Osteocyte (in vitro differentiated cells): ENCODE measurements around the gene MTMR12. TPM values are rescaled to one million over a fixed set of nuclear protein-coding genes. Genes with fewer than 3 reads are reported as not detected.
"Not testable (repeated sequence)": the region's sequence is repeated elsewhere in the genome, so short reads cannot be mapped to it uniquely, and the experiment has no call there.

ENCODE experiments used
- DNase-seq: peaks from one replicate; pipeline ENCODE4 v3.0.0; 2021; ENCODE audit warnings: mixed read lengths; ENCODE audit not compliant: unreplicated experiment; ENCODE audit errors: extremely low spot score
- H3K27ac Mint-ChIP-seq: one replicate; pipeline ENCODE4 v1.8.0; 2021; ENCODE audit warnings: mild to moderate bottlenecking, mixed read lengths; ENCODE audit not compliant: unreplicated experiment
- H3K27me3 Mint-ChIP-seq: one replicate; pipeline ENCODE4 v1.8.0; 2021; ENCODE audit warnings: mixed read lengths; ENCODE audit not compliant: unreplicated experiment
- H3K36me3 Mint-ChIP-seq: one replicate; pipeline ENCODE4 v1.8.0; 2021; ENCODE audit warnings: mixed read lengths; ENCODE audit not compliant: unreplicated experiment
- H3K4me1 Mint-ChIP-seq: one replicate; pipeline ENCODE4 v1.8.0; 2021; ENCODE audit warnings: mixed read lengths; ENCODE audit not compliant: unreplicated experiment
- H3K4me3 Mint-ChIP-seq: one replicate; pipeline ENCODE4 v1.8.0; 2021; ENCODE audit warnings: mild to moderate bottlenecking, moderate library complexity, mixed read lengths; ENCODE audit not compliant: unreplicated experiment
- H3K9me3 Mint-ChIP-seq: one replicate; pipeline ENCODE4 v1.8.0; 2021; ENCODE audit warnings: mixed read lengths; ENCODE audit not compliant: unreplicated experiment
- CTCF ChIP-seq: fragments of 200-600 bp; sonication (generic); IDR thresholded peaks from 2 replicates; pipeline ENCODE4 v1.5.0; 2021; ENCODE audit warnings: antibody characterized with exemption, mild to moderate bottlenecking, moderate library complexity
- total RNA-seq: library from RNA; stranded (reverse); gene quantifications from 2 replicates; pipeline ENCODE4 v1.2.1, GENCODE V29; 2021

MTMR12 gene
- total RNA-seq, 1 donor from 2014 or later: 23.4 TPM

GRCh38 chr5:32283539-32284377 lies 29.0 kb downstream of the MTMR12 start:
- Mint-ChIP-seq H3K36me3 (peaks cover 6% of the 10 kb centered on the region), H3K27ac (no peak overlapping the region), H3K4me3 (no peak overlapping the region), H3K9me3 (peaks cover 6% of the 10 kb centered on the region), H3K27me3 (no peaks in the 10 kb centered on the region), H3K4me1 (peaks cover 3% of the 10 kb centered on the region)
- DNase-seq: no peak
- no peak for TF ChIP-seq CTCF

GRCh38 chr5:32283061-32283460 lies 29.7 kb downstream of the MTMR12 start:
- DNase-seq: no peak
- Mint-ChIP-seq H3K9me3 (no peaks in the 10 kb centered on the region), H3K4me3 (no peak overlapping the region), H3K36me3 (peaks cover 6% of the 10 kb centered on the region), H3K27me3 (no peaks in the 10 kb centered on the region), H3K27ac (no peak overlapping the region), H3K4me1 (peaks cover 10% of the 10 kb centered on the region)
- TF ChIP-seq CTCF: no peak

GRCh38 chr5:32282633-32283032 lies 30.1 kb downstream of the MTMR12 start:
- TF ChIP-seq CTCF: no peak
- H3K27ac Mint-ChIP-seq: no peak overlapping the region
- H3K4me3 Mint-ChIP-seq: no peak overlapping the region
- H3K9me3 Mint-ChIP-seq: no peaks in the 10 kb centered on the region
- peaks cover 14% of the 10 kb centered on the region for H3K4me1 Mint-ChIP-seq
- H3K36me3 Mint-ChIP-seq: peaks cover 6% of the 10 kb centered on the region
- no peak for DNase-seq
- no peaks in the 10 kb centered on the region for H3K27me3 Mint-ChIP-seq

GRCh38 chr5:32281378-32282133 lies 31.2 kb downstream of the MTMR12 start:
- H3K36me3 Mint-ChIP-seq, DNase-seq, H3K27ac Mint-ChIP-seq, H3K4me3 Mint-ChIP-seq, H3K27me3 Mint-ChIP-seq, H3K9me3 Mint-ChIP-seq: not testable (repeated sequence)
- peaks cover 19% of the 10 kb centered on the region for H3K4me1 Mint-ChIP-seq

GRCh38 chr5:32280656-32281081 lies 32.1 kb downstream of the MTMR12 start:
- DNase-seq: no peak
- no peak for TF ChIP-seq CTCF
- Mint-ChIP-seq H3K4me1 (peaks cover 26% of the 10 kb centered on the region), H3K9me3 (no peaks in the 10 kb centered on the region), H3K27me3 (no peaks in the 10 kb centered on the region), H3K36me3 (peaks cover 6% of the 10 kb centered on the region), H3K27ac (peak overlapping the region; percentile 23), H3K4me3 (no peak overlapping the region)
